Measurements from ENCODE around the gene CFAP46. TPM values are rescaled to one million over a fixed set of nuclear protein-coding genes. Genes with fewer than 3 reads are reported as not detected.
"Not testable (repeated sequence)": the region's sequence is repeated elsewhere in the genome, so short reads cannot be mapped to it uniquely, and the experiment has no call there.

CFAP46 gene
- total and polyA plus RNA-seq, 2 experiments from 2014 or later, result 3.1 to 5.4 TPM

DNA sequence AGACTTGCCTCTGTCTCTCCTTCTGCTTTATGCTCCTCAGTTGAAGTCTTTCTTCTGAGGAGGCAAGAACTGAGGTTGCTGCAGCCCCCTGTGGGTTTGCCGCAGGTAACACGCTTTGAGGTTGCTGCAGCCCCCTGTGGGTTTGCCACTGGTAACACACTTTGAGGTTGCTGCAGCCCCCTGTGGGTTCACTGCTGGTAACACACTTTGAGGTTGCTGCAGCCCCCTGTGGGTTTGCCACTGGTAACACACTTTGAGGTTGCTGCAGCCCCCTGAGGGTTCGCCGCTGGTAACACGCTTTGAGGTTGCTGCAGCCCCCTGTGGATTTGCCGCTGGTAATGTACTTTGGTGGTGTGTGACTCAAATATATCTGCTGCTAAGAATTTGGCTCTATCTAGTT, 48.6 kb downstream of the CFAP46 start:
- TF ChIP-seq, protein P1, sequence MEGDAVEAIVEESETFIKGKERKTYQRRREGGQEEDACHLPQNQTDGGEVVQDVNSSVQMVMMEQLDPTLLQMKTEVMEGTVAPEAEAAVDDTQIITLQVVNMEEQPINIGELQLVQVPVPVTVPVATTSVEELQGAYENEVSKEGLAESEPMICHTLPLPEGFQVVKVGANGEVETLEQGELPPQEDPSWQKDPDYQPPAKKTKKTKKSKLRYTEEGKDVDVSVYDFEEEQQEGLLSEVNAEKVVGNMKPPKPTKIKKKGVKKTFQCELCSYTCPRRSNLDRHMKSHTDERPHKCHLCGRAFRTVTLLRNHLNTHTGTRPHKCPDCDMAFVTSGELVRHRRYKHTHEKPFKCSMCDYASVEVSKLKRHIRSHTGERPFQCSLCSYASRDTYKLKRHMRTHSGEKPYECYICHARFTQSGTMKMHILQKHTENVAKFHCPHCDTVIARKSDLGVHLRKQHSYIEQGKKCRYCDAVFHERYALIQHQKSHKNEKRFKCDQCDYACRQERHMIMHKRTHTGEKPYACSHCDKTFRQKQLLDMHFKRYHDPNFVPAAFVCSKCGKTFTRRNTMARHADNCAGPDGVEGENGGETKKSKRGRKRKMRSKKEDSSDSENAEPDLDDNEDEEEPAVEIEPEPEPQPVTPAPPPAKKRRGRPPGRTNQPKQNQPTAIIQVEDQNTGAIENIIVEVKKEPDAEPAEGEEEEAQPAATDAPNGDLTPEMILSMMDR (conservative IDR thresholded peaks at IDR 0.05; ENCODE audit: low read depth in 2 of 2), result peak; percentile 53 to 69
- not testable (repeated sequence) for H3K9me3 Mint-ChIP-seq; H3K79me2 ChIP-seq (replicated peaks; ENCODE audit: insufficient read depth); H4K20me1 ChIP-seq (replicated peaks; ENCODE audit: insufficient read depth); H3K36me3 Mint-ChIP-seq (ENCODE audit: low read depth); H3F3A ChIP-seq (replicated peaks; ENCODE audit: low read depth); H3K36me3 ChIP-seq (ENCODE audit: insufficient read depth); H3K9me2 ChIP-seq (ENCODE audit: insufficient read depth); H3K4me2 ChIP-seq; H3K27ac ChIP-seq (ENCODE audit: low read depth); H3K4me3 ChIP-seq; H3K4me3 Mint-ChIP-seq; H3K27me3 Mint-ChIP-seq (ENCODE audit: insufficient read depth, low read depth, poor library complexity); H3K27me3 ChIP-seq (ENCODE audit: insufficient read depth); H3K27ac Mint-ChIP-seq
- peak overlapping the region; percentile 32; the same call in 1 of the 2 replicates for H2AFZ ChIP-seq
- ATAC-seq (peak; percentile 17; the same call in 1 of the 3 replicates), DNase-seq (ENCODE audit: low spot score) (peak; percentile 79)
- peaks cover 30% of the 10 kb centered on the region for H3K4me1 ChIP-seq (ENCODE audit: insufficient read depth)
- H3K4me1 Mint-ChIP-seq, result peaks cover 45% of the 10 kb centered on the region

GRCh38 chr10:132893090-132893489, 49.3 kb downstream of the CFAP46 start:
- Histone ChIP-seq H3K4me1 (ENCODE audit: insufficient read depth) (peaks cover 30% of the 10 kb centered on the region), H3K36me3 (ENCODE audit: insufficient read depth) (no peaks in the 10 kb centered on the region), H3K4me3 (no peak overlapping the region), H3K79me2 (replicated peaks; ENCODE audit: insufficient read depth) (no peaks in the 10 kb centered on the region), H3K27ac (ENCODE audit: low read depth) (no peak overlapping the region), H2AFZ (peak overlapping the region; percentile 32; the same call in 1 of the 2 replicates), H3F3A (replicated peaks; ENCODE audit: low read depth) (no peaks in the 10 kb centered on the region), H4K20me1 (replicated peaks; ENCODE audit: insufficient read depth) (no peaks in the 10 kb centered on the region), H3K27me3 (ENCODE audit: insufficient read depth) (no peaks in the 10 kb centered on the region), H3K9me2 (ENCODE audit: insufficient read depth) (0 out of 2 replicates have a peak, but pooled peaks cover 5% of the 10 kb centered on the region), H3K4me2 (no peak overlapping the region)
- H3K4me1 Mint-ChIP-seq, result peaks cover 45% of the 10 kb centered on the region
- H3K36me3 Mint-ChIP-seq (ENCODE audit: low read depth), result no peaks in the 10 kb centered on the region
- H3K9me3 Mint-ChIP-seq, result peaks cover 8% of the 10 kb centered on the region; the same call in 2 of the 3 replicates
- DNase-seq (ENCODE audit: low spot score) (no peak), ATAC-seq (peak; percentile 40; the same call in 2 of the 3 replicates)
- TF ChIP-seq CREB1 (CRISPR knock-in tag; IDR thresholded peaks at IDR 0.05; ENCODE audit: low read depth), result no peak
- TF ChIP-seq, protein P1 (conservative IDR thresholded peaks at IDR 0.05; ENCODE audit: low read depth in 2 of 2), result no peak
- TF ChIP-seq, protein P2, sequence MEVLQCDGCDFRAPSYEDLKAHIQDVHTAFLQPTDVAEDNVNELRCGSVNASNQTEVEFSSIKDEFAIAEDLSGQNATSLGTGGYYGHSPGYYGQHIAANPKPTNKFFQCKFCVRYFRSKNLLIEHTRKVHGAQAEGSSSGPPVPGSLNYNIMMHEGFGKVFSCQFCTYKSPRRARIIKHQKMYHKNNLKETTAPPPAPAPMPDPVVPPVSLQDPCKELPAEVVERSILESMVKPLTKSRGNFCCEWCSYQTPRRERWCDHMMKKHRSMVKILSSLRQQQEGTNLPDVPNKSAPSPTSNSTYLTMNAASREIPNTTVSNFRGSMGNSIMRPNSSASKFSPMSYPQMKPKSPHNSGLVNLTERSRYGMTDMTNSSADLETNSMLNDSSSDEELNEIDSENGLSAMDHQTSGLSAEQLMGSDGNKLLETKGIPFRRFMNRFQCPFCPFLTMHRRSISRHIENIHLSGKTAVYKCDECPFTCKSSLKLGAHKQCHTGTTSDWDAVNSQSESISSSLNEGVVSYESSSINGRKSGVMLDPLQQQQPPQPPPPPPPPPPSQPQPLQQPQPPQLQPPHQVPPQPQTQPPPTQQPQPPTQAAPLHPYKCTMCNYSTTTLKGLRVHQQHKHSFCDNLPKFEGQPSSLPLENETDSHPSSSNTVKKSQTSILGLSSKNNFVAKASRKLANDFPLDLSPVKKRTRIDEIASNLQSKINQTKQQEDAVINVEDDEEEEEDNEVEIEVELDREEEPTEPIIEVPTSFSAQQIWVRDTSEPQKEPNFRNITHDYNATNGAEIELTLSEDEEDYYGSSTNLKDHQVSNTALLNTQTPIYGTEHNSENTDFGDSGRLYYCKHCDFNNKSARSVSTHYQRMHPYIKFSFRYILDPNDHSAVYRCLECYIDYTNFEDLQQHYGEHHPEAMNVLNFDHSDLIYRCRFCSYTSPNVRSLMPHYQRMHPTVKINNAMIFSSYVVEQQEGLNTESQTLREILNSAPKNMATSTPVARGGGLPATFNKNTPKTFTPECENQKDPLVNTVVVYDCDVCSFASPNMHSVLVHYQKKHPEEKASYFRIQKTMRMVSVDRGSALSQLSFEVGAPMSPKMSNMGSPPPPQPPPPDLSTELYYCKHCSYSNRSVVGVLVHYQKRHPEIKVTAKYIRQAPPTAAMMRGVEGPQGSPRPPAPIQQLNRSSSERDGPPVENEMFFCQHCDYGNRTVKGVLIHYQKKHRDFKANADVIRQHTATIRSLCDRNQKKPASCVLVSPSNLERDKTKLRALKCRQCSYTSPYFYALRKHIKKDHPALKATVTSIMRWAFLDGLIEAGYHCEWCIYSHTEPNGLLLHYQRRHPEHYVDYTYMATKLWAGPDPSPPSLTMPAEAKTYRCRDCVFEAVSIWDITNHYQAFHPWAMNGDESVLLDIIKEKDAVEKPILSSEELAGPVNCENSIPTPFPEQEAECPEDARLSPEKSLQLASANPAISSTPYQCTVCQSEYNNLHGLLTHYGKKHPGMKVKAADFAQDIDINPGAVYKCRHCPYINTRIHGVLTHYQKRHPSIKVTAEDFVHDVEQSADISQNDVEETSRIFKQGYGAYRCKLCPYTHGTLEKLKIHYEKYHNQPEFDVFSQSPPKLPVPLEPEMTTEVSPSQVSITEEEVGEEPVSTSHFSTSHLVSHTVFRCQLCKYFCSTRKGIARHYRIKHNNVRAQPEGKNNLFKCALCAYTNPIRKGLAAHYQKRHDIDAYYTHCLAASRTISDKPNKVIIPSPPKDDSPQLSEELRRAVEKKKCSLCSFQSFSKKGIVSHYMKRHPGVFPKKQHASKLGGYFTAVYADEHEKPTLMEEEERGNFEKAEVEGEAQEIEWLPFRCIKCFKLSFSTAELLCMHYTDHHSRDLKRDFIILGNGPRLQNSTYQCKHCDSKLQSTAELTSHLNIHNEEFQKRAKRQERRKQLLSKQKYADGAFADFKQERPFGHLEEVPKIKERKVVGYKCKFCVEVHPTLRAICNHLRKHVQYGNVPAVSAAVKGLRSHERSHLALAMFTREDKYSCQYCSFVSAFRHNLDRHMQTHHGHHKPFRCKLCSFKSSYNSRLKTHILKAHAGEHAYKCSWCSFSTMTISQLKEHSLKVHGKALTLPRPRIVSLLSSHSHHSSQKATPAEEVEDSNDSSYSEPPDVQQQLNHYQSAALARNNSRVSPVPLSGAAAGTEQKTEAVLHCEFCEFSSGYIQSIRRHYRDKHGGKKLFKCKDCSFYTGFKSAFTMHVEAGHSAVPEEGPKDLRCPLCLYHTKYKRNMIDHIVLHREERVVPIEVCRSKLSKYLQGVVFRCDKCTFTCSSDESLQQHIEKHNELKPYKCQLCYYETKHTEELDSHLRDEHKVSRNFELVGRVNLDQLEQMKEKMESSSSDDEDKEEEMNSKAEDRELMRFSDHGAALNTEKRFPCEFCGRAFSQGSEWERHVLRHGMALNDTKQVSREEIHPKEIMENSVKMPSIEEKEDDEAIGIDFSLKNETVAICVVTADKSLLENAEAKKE (CRISPR knock-in tag; IDR thresholded peaks at IDR 0.05), result no peak
- H3K27ac Mint-ChIP-seq, result no peak overlapping the region
- peaks cover 6% of the 10 kb centered on the region for H3K27me3 Mint-ChIP-seq (ENCODE audit: insufficient read depth, low read depth, poor library complexity)
- no peak overlapping the region for H3K4me3 Mint-ChIP-seq
